GM19193 (cell line): ENCODE results near the gene DQX1.

Source experiments
- POLR2A ChIP-seq: IDR thresholded peaks from 4 replicates; pipeline ENCODE4 v1.6.1; 2011; ENCODE audit not compliant: insufficient read depth, insufficient read length; ENCODE audit errors: extremely low read depth

DQX1 gene

GRCh38 chr2:74529357-74530238, 3.6 kb upstream of the DQX1 start, which contains the start of the genes AUP1 and HTRA2:
Gene AUP1 (minus strand): TSS chr2:74529706. CDS start chr2:74529629, 77 bp downstream.
Gene HTRA2 (plus strand): TSS chr2:74529933. CDS start chr2:74530007, 74 bp downstream.
- TF ChIP-seq POLR2A, result peak; percentile 98

GRCh38 chr2:74528600-74529356, 2.7 kb upstream of the DQX1 start:
- TF ChIP-seq POLR2A, result no peak

DNA sequence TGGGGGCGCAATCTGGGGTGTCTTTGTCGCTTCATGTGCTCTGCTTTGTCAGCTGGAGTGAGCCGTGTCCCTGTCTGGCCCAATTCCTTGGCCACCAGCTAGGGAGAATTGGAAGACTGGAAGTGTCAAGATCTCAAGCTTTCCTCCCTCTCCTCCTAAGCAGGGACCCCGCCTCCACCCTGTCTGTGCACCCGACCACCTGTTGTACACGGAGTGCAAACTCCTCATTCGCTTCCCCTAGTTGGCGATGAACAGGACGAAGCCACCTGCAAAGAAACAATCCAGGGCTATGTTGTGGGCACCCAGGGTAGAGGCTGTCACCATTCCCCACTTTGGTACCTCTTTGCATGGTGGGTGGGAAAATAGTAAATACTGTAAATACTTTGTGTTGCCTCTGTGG, 1.7 kb upstream of the DQX1 start:
- no peak for TF ChIP-seq POLR2A

- TF ChIP-seq POLR2A, result no peak
Measured at GRCh38 chr2:74526649-74527230, 709 bp upstream of the DQX1 start.

GRCh38 chr2:74524955-74525716, 895 bp downstream of the DQX1 start:
- no peak for TF ChIP-seq POLR2A

DNA sequence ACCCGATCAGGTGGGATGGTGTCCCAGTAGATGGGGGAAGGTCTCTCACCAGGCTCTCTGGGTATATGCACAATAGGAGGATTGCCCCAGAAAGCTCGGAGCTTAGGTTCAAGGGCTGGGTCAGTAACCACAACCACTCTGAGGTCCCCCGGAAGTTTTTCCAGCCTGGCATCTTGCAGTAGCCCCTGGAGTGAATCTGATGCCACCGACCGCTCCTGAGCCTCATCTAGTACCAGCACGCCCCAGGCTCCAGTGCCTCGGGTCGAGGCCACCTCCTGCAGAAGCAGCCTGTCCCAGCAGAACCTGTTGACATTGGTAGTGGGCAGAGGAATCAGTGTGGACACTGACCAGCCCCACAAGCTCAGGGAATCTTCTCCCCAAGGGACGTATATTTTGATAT, 2.0 kb downstream of the DQX1 start:
- no peak for TF ChIP-seq POLR2A

DNA sequence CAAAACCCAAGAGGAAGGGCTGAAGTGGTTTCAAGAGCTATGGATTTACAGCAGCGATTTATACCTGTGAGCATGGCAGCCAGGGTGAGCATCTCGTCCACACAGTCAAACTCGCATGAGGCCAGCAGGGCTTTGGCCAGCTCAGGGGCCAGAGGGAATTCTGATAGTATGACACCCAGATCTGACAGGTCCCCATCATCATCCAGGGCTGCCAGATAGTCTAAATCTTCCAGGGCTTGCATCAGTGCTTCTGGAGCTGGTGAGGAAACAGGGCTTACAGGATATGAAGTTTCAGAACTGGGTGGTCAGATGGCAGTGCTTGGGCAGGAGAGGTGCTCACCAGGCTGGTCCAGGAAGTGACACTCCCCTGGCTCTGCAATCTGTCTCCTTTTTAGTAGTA, 3.5 kb downstream of the DQX1 start:
- no peak for TF ChIP-seq POLR2A

DNA sequence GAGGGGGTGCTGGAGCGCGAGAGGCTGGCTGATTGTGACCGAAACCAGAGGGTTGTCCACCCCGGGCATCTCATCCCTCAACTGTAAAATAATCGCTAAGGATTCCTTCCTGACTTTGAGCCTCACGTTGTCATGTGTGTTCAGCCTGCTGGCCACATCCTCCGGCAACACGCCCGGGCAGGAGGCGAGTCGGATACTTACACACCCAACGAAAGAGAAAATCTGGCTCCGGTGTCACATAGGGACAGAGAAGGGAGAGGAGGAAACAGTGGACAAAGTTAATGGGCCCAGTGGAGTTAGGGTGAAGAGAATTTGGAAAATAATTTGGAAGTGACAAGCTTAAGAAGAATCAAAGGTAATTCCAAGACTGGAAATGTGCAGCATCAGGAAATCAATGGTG, 9.4 kb downstream of the DQX1 start:
- TF ChIP-seq POLR2A, result no peak

DNA sequence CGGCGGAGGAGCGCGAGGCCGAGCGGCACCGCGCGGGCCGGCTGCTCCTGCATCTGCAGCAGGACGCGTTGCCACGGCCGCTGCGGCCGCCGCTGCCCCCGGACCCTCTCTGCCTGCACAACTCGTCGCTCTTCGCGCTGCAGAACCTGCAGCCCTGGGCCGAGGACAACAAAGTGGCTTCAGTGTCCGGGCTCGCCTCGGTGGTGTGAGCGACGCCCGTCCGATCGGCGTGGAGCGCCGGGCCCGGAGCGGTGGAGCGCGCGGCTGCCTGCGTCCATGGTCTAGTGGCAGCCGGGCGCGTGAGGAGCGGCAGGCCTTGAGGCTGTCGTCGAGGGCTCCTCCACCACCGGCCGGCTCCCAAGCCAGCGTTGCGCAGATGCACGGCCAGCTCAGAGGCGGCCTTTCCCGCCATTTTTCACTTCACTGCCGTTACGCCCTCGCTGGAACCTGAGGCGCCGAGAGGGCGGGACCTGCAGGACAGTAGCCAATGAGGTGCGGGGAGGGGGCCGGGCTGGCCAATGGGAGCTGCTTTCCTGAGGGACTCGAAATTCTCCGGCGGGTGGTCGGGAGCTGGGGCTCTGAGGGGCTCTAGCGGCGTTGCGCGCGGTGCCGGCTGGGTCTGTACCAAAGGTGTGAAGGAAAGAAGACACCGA, 9.9 kb downstream of the DQX1 start:
- TF ChIP-seq POLR2A, result no peak

- TF ChIP-seq POLR2A, result no peak
Measured at GRCh38 chr2:74515271-74515980, 10.6 kb downstream of the DQX1 start.

- no peak for TF ChIP-seq POLR2A
Measured at GRCh38 chr2:74514368-74515270, 11.4 kb downstream of the DQX1 start, which contains the start of gene TLX2. Gene TLX2 (plus strand): TSS chr2:74514450. CDS start chr2:74514807, 357 bp downstream.

DNA sequence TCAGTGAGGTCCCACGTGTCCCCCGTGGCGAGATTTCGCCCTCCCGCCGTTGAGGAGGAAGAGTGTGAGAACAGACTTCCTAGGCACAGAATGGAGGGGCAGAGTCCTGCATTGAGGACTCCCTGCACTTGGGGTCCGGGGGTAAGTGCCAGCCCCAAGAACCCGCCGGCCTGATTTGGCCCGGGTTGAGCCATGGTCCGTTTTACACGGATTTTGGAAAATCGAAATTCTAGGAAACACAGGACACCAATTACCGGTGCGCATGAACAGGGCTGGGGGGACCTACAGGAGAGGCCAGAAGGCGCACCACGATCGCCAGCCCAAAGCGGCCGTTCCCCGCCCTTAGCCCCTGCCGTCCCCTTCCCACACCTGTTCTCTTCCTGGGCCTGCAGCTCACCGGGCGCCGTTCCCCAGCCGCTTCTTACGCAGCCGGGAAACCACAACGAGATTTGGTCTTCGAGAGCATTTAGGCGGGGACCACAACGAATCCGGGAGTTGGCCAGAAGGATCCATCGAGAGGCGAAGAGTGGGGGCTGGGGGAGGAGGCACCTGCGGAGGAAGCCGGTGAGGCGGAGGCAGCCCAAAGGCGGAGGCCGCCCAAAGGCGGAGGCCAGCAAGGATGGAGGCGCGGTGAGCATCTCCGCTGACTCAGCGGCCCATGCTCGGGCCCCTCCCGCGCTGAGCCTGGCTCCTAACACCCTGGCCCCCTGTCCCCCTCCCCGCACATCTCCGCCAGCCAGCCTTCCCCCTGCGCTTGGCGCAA, 12.2 kb downstream of the DQX1 start:
- no peak for TF ChIP-seq POLR2A
